PC-9 (cell line): ENCODE data around the gene SIGLEC6. TPM values are rescaled to one million over a fixed set of nuclear protein-coding genes. Genes with fewer than 3 reads are reported as not detected.
A peak's percentile ranks its signal among the peaks of the same experiment; 100 is the strongest.

Experiments used
- BruUV-seq: library from RNA; stranded (reverse); fragments of 400-500 nt; replicated peaks from 2 replicates; lab custom pipeline; 2021; lab: Mats Ljungman, UMichigan
- CTCF ChIA-PET: fragments of 300-600 bp; sonication (Branson Sonifier 250); formaldehyde crosslinking; loops from one replicate; lab custom pipeline; 2022; ENCODE audit warnings: antibody characterized with exemption; lab: Charles Lee
- POLR2A ChIA-PET: fragments of 300-600 bp; sonication (Branson Sonifier 250); formaldehyde crosslinking; loops from one replicate; lab custom pipeline; 2022; ENCODE audit warnings: antibody characterized with exemption; ENCODE audit not compliant: unreplicated experiment; lab: Charles Lee
- DNase-seq, 2 experiments: peaks; one replicate each; pipeline versions ENCODE4 v3.0.0 to v3.0.0-alpha.2; 2015 to 2022; ENCODE audit warnings: mixed read lengths in 1 of 2
- H2AFZ ChIP-seq: fragments of 200-600 bp; sonication (generic); 2 replicates; pipeline ENCODE4 v1.8.1; 2017; ENCODE audit warnings: antibody characterized with exemption
- H3F3A ChIP-seq: fragments of 200-600 bp; sonication (generic); 2 replicates; pipeline ENCODE4 v1.8.1; 2017; ENCODE audit warnings: antibody characterized with exemption, mild to moderate bottlenecking, low read depth; ENCODE audit not compliant: insufficient read depth
- H3K27ac ChIP-seq: fragments of 200-600 bp; sonication (generic); 2 replicates; pipeline ENCODE4 v1.6.1; 2016; ENCODE audit warnings: mixed run types
- H3K27me3 ChIP-seq: fragments of 200-600 bp; sonication (generic); 2 replicates; pipeline ENCODE4 v1.6.1; 2016; ENCODE audit warnings: low read depth, mixed run types; ENCODE audit not compliant: insufficient read depth
- H3K36me3 ChIP-seq: fragments of 200-600 bp; sonication (generic); 2 replicates; pipeline ENCODE4 v1.6.1; 2016; ENCODE audit warnings: low read depth, mixed run types
- H3K4me1 ChIP-seq: fragments of 200-600 bp; sonication (generic); replicated peaks from 2 replicates; pipeline ENCODE4 v1.6.1; 2016; ENCODE audit warnings: mixed run types; ENCODE audit not compliant: insufficient read depth
- H3K4me2 ChIP-seq: fragments of 200-600 bp; sonication (generic); 2 replicates; pipeline ENCODE4 v1.6.1; 2017; ENCODE audit warnings: mixed run types
- H3K4me3 ChIP-seq: fragments of 200-600 bp; sonication (generic); 2 replicates; pipeline ENCODE4 v1.6.1; 2016; ENCODE audit warnings: mixed run types
- H3K79me2 ChIP-seq: fragments of 200-600 bp; sonication (generic); 2 replicates; pipeline ENCODE4 v1.6.1; 2017; ENCODE audit warnings: low read depth, mixed run types
- H3K9me2 ChIP-seq: fragments of 200-600 bp; sonication (generic); 2 replicates; pipeline ENCODE4 v1.8.1; 2017; ENCODE audit warnings: mild to moderate bottlenecking; ENCODE audit not compliant: insufficient read depth
- H3K9me3 ChIP-seq: fragments of 200-600 bp; sonication (generic); 2 replicates; pipeline ENCODE4 v1.8.1; 2016; ENCODE audit warnings: low read depth; ENCODE audit not compliant: insufficient read depth
- H4K20me1 ChIP-seq: fragments of 200-600 bp; sonication (generic); 2 replicates; pipeline ENCODE4 v1.8.1; 2017; ENCODE audit not compliant: insufficient read depth
- CTCF ChIP-seq: fragments of 200-600 bp; sonication (generic); conservative IDR thresholded peaks from 2 replicates; pipeline ENCODE4 v1.6.1; 2017; ENCODE audit warnings: mixed run types, antibody characterized with exemption, mild to moderate bottlenecking, moderate library complexity
- EZH2 ChIP-seq: fragments of 200-600 bp; sonication (generic); IDR thresholded peaks from 2 replicates; pipeline ENCODE4 v1.8.0; 2017; ENCODE audit warnings: antibody characterized with exemption, low read depth
- intact Hi-C: fragments of 100-400 bp; cut with micrococcal nuclease; formaldehyde crosslinking; loops from one replicate; pipeline ENCODE4 v1.10.0; 2022; ENCODE audit not compliant: unreplicated experiment
- total RNA-seq: library from RNA; stranded (reverse); gene quantifications from 2 replicates; pipeline ENCODE4 v1.2.3, GENCODE V29; 2021

Gene SIGLEC6
- total RNA-seq, 1 experiment from 2014 or later, result not detected

- Histone ChIP-seq H3F3A (no peaks in the 10 kb centered on the region), H3K79me2 (no peaks in the 10 kb centered on the region), H3K4me1 (no peaks in the 10 kb centered on the region), H3K4me3 (no peak overlapping the region), H3K9me2 (0 out of 2 replicates have a peak, but pooled peaks cover 3% of the 10 kb centered on the region), H2AFZ (no peak overlapping the region), H3K27me3 (peaks cover 30% of the 10 kb centered on the region), H3K9me3 (no peaks in the 10 kb centered on the region), H3K4me2 (no peak overlapping the region), H4K20me1 (no peaks in the 10 kb centered on the region), H3K27ac (no peak overlapping the region), H3K36me3 (no peaks in the 10 kb centered on the region)
- CTCF ChIA-PET, result no interaction called here
- DNase-seq, result no peak
- POLR2A ChIA-PET, result no interaction called here
- no peak for TF ChIP-seq CTCF
- no peak for TF ChIP-seq EZH2
- BruUV-seq, result no TSS peak
- intact Hi-C loops, result no loop called here
These were observed 28.9 kb upstream of the SIGLEC6 start for GRCh38 chr19:51560339-51560738.

DNA sequence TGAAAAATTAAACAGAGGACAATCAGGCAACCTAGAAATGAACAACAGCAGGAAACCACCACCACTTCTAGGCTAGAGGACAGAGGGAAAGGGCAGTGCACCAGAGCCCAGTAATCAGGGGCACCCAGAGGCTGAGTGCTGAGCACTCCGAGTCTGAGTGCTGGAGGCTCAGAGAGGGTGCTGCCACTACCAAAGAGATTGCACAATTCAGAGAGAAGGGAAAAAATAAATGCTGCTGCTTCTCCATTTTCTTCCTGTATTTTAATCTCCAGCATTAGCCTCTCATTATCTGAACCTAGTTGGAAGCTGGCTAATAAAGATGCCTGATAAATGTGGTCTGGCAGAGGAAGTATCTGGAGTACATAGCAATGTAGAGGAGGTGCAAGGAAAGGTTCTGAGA, 27.8 kb upstream of the SIGLEC6 start:
- ChIA-PET POLR2A (no interaction called here), CTCF (no interaction called here)
- BruUV-seq, result no TSS peak
- Histone ChIP-seq H3K36me3 (no peaks in the 10 kb centered on the region), H3K4me2 (no peak overlapping the region), H3F3A (no peaks in the 10 kb centered on the region), H4K20me1 (no peaks in the 10 kb centered on the region), H3K9me3 (0 out of 2 replicates have a peak, but pooled peaks cover 6% of the 10 kb centered on the region), H3K27ac (no peak overlapping the region), H3K79me2 (no peaks in the 10 kb centered on the region), H3K27me3 (peaks cover 19% of the 10 kb centered on the region), H3K4me1 (no peaks in the 10 kb centered on the region), H2AFZ (no peak overlapping the region), H3K4me3 (no peak overlapping the region), H3K9me2 (0 out of 2 replicates have a peak, but pooled peaks cover 5% of the 10 kb centered on the region)
- no peak for DNase-seq
- TF ChIP-seq CTCF (no peak), EZH2 (no peak)
- intact Hi-C loops, result no loop called here

GRCh38 chr19:51552996-51553725, 21.7 kb upstream of the SIGLEC6 start:
- no peak overlapping the region for H3K27ac ChIP-seq
- intact Hi-C loops, result no loop called here
- H3K79me2 ChIP-seq, result no peaks in the 10 kb centered on the region
- no peak overlapping the region for H2AFZ ChIP-seq
- ChIA-PET POLR2A (no interaction called here), CTCF (no interaction called here)
- BruUV-seq, result no TSS peak
- DNase-seq, result peak in 1 of 2 experiments; percentile 63
- H3K4me3 ChIP-seq, result no peak overlapping the region
- H3K27me3 ChIP-seq, result peaks cover 35% of the 10 kb centered on the region
- H3F3A ChIP-seq, result no peaks in the 10 kb centered on the region
- H3K9me3 ChIP-seq, result 0 out of 2 replicates have a peak, but pooled peaks cover 6% of the 10 kb centered on the region
- H3K4me1 ChIP-seq, result no peaks in the 10 kb centered on the region
- no peaks in the 10 kb centered on the region for H4K20me1 ChIP-seq
- TF ChIP-seq EZH2, result no peak
- TF ChIP-seq CTCF, result no peak
- H3K36me3 ChIP-seq, result no peaks in the 10 kb centered on the region
- 0 out of 2 replicates have a peak, but pooled peaks cover 5% of the 10 kb centered on the region for H3K9me2 ChIP-seq
- no peak overlapping the region for H3K4me2 ChIP-seq
